Mesenteric fat pad (tissue), 1 donor: ENCODE results near the gene MAP4K5. TPM values are rescaled to one million over a fixed set of nuclear protein-coding genes. Genes with fewer than 3 reads are reported as not detected.

ENCODE experiments used
- total RNA-seq: library from RNA; stranded (reverse); fragmentation: NEBNext Ultra II Directional; extraction: Animal tissue kit (Norgen Biotek cat#: 25700); gene quantifications from one replicate; pipeline ENCODE4 v1.2.1, GENCODE V29; 2021
- donor health status: DM: yes; HTN: yes; CAD: no.

The MAP4K5 gene
- total RNA-seq, 1 donor from 2014 or later, result 52.6 TPM

Other genes starting within 250 kb of the MAP4K5 start
- gene L2HGDH, start 220.3 kb downstream of the MAP4K5 start, total RNA-seq, result 4.8 TPM
- gene DMAC2L, start 220.2 kb downstream of the MAP4K5 start, total RNA-seq, result 19.5 TPM
- 26.2 TPM for gene CDKL1, start 135.7 kb downstream of the MAP4K5 start, total RNA-seq
- gene ATL1, start 27.6 kb upstream of the MAP4K5 start, total RNA-seq, result 3.6 TPM
- 47.0 TPM for gene SAV1, start 135.7 kb upstream of the MAP4K5 start, total RNA-seq